GM23338 (cell line): Measurements from ENCODE around the gene NDEL1. TPM values are rescaled to one million over a fixed set of nuclear protein-coding genes. Genes with fewer than 3 reads are reported as not detected.

Experiments used
- ATAC-seq: fragments of 200-7000 bp; cut with Tn5 transposase; 3 replicates; pipeline ENCODE4 v1.9.1; 2020
- DNase-seq: peaks from one replicate; pipeline ENCODE4 v3.0.0-alpha.2; 2015; ENCODE audit warnings: low spot score
- H2AFZ ChIP-seq: fragments of 200-600 bp; sonication (generic); 2 replicates; pipeline ENCODE4 v1.8.0; 2016; ENCODE audit warnings: antibody characterized with exemption, mild to moderate bottlenecking, moderate library complexity
- H3F3A ChIP-seq: fragments of 200-600 bp; sonication (generic); replicated peaks from 2 replicates; pipeline ENCODE4 v1.8.0; 2017; ENCODE audit warnings: antibody characterized with exemption, mixed run types, low read depth
- H3K27ac ChIP-seq: fragments of 200-600 bp; sonication (generic); 2 replicates; pipeline ENCODE4 v1.6.1; 2016; ENCODE audit warnings: low read depth
- H3K27me3 ChIP-seq: fragments of 200-600 bp; sonication (generic); 2 replicates; pipeline ENCODE4 v1.8.0; 2016; ENCODE audit warnings: mild to moderate bottlenecking, mixed run types, moderate library complexity; ENCODE audit not compliant: insufficient read depth
- H3K36me3 ChIP-seq: fragments of 200-600 bp; sonication (generic); 2 replicates; pipeline ENCODE4 v1.8.0; 2016; ENCODE audit warnings: mild to moderate bottlenecking; ENCODE audit not compliant: insufficient read depth
- H3K4me1 ChIP-seq: fragments of 200-600 bp; sonication (generic); 2 replicates; pipeline ENCODE4 v1.8.0; 2016; ENCODE audit warnings: mild to moderate bottlenecking, moderate library complexity; ENCODE audit not compliant: insufficient read depth
- H3K4me2 ChIP-seq: fragments of 200-600 bp; sonication (generic); 2 replicates; pipeline ENCODE4 v1.7.1; 2017; ENCODE audit warnings: mixed run types
- H3K4me3 ChIP-seq: fragments of 200-600 bp; sonication (generic); 2 replicates; pipeline ENCODE4 v1.6.1; 2016; ENCODE audit warnings: mixed run types
- H3K79me2 ChIP-seq: fragments of 200-600 bp; sonication (generic); replicated peaks from 2 replicates; pipeline ENCODE4 v1.8.0; 2017; ENCODE audit warnings: mild to moderate bottlenecking; ENCODE audit not compliant: insufficient read depth
- H3K9me2 ChIP-seq: fragments of 200-600 bp; sonication (generic); 2 replicates; pipeline ENCODE4 v1.8.0; 2017; ENCODE audit not compliant: insufficient read depth
- H4K20me1 ChIP-seq: fragments of 200-600 bp; sonication (generic); replicated peaks from 2 replicates; pipeline ENCODE4 v1.8.0; 2017; ENCODE audit warnings: mild to moderate bottlenecking; ENCODE audit not compliant: insufficient read depth
- H3K27ac Mint-ChIP-seq: 2 replicates; pipeline ENCODE4 v1.8.0; 2020; ENCODE audit warnings: inconsistent platforms, mild to moderate bottlenecking, moderate library complexity, mixed read lengths
- H3K27me3 Mint-ChIP-seq: 3 replicates; pipeline ENCODE4 v1.8.0; 2022; ENCODE audit warnings: low read depth, mild to moderate bottlenecking, moderate library complexity, mixed read lengths, inconsistent platforms; ENCODE audit not compliant: insufficient read depth, poor library complexity
- H3K36me3 Mint-ChIP-seq: 3 replicates; pipeline ENCODE4 v1.8.0; 2021; ENCODE audit warnings: low read depth, mild to moderate bottlenecking, inconsistent platforms, moderate library complexity, mixed read lengths
- H3K4me1 Mint-ChIP-seq: 3 replicates; pipeline ENCODE4 v1.8.0; 2020; ENCODE audit warnings: mild to moderate bottlenecking, inconsistent platforms, mixed read lengths
- H3K4me3 Mint-ChIP-seq: 3 replicates; pipeline ENCODE4 v1.8.0; 2021; ENCODE audit warnings: moderate library complexity, mild to moderate bottlenecking, inconsistent platforms, mixed read lengths
- H3K9me3 Mint-ChIP-seq: 3 replicates; pipeline ENCODE4 v1.8.0; 2020; ENCODE audit warnings: moderate library complexity, mild to moderate bottlenecking, inconsistent platforms, mixed read lengths
- CREB1 ChIP-seq: fragments of 250-450 bp; sonication (Bioruptor Pico); IDR thresholded peaks from 2 replicates; pipeline ENCODE4 v1.5.0; 2020; ENCODE audit warnings: low read depth, mild to moderate bottlenecking, moderate library complexity
- EZH2 ChIP-seq: fragments of 200-600 bp; sonication (generic); IDR thresholded peaks from one replicate; pipeline ENCODE4 v1.8.0; 2017; ENCODE audit warnings: antibody characterized with exemption, mild to moderate bottlenecking, low read depth; ENCODE audit not compliant: unreplicated experiment
- EZH2phosphoT487 ChIP-seq: fragments of 200-600 bp; sonication (generic); IDR thresholded peaks from one replicate; pipeline ENCODE4 v1.8.1; 2018; ENCODE audit warnings: antibody characterized with exemption; ENCODE audit not compliant: unreplicated experiment
- JUNB ChIP-seq: IDR thresholded peaks from one replicate; pipeline ENCODE4 v1.6.1; 2016; ENCODE audit warnings: antibody characterized with exemption; ENCODE audit not compliant: unreplicated experiment
- NANOG ChIP-seq: IDR thresholded peaks from 2 replicates; pipeline ENCODE4 v1.6.1; 2016; ENCODE audit warnings: antibody characterized with exemption, borderline replicate concordance
- POLR2AphosphoS5 ChIP-seq: IDR thresholded peaks from 2 replicates; pipeline ENCODE4 v1.6.1; 2016; ENCODE audit warnings: antibody characterized with exemption, low read depth
- REST ChIP-seq: IDR thresholded peaks from one replicate; pipeline ENCODE4 v1.6.1; 2018; ENCODE audit warnings: antibody characterized with exemption; ENCODE audit not compliant: unreplicated experiment
- STAT1 ChIP-seq: IDR thresholded peaks from one replicate; pipeline ENCODE4 v1.6.1; 2016; ENCODE audit warnings: antibody characterized with exemption; ENCODE audit not compliant: unreplicated experiment
- ZNF114 ChIP-seq: fragments of 250-450 bp; sonication (Bioruptor Pico); IDR thresholded peaks from 2 replicates; pipeline ENCODE4 v1.5.0; 2020; ENCODE audit warnings: mild to moderate bottlenecking, moderate library complexity
- ZNF331 ChIP-seq: fragments of 250-450 bp; sonication (Bioruptor Pico); IDR thresholded peaks from 2 replicates; pipeline ENCODE4 v1.5.0; 2020; ENCODE audit warnings: low read depth, mild to moderate bottlenecking, moderate library complexity
- ZNF462 ChIP-seq: fragments of 250-450 bp; sonication (Bioruptor Pico); IDR thresholded peaks from 2 replicates; pipeline ENCODE4 v1.5.0; 2020; ENCODE audit warnings: mild to moderate bottlenecking, moderate library complexity
- polyA plus RNA-seq: library from polyadenylated mRNA; unstranded; fragments of >200 nt; fragmentation: Nextera tagmentation; extraction: Ambion mirVana; gene quantifications from 2 replicates; pipeline ENCODE4 v1.2.1, GENCODE V29; 2016
- total RNA-seq: library from RNA; depleted of rRNA; stranded (reverse); fragments of >200 nt; shearing (Covaris generic); gene quantifications from 2 replicates; pipeline ENCODE4 v1.2.3, GENCODE V29; 2014
- TF ChIP-seq, protein P1 (sequence below), 2 experiments: fragments of 200-600 bp in 1 of 2; sonication (generic) in 1 of 2; conservative IDR thresholded peaks; 2 replicates each; pipeline versions ENCODE4 v1.5.1 to v1.6.1; 2016 to 2017; ENCODE audit warnings: antibody characterized with exemption in 2 of 2, low read depth in 2 of 2, mild to moderate bottlenecking in 2 of 2, moderate library complexity in 1 of 2
- TF ChIP-seq, protein P2 (sequence below): IDR thresholded peaks from 2 replicates; pipeline ENCODE4 v1.6.1; 2016; ENCODE audit warnings: antibody characterized with exemption

Gene NDEL1
- total and polyA plus RNA-seq, 2 experiments from 2014 or later: 21.2 to 26.0 TPM

- Histone ChIP-seq H3K9me2 (no peaks in the 10 kb centered on the region), H2AFZ (no peak overlapping the region), H3K4me2 (no peak overlapping the region), H3K4me1 (no peaks in the 10 kb centered on the region), H4K20me1 (peaks cover 7% of the 10 kb centered on the region), H3K27me3 (no peaks in the 10 kb centered on the region), H3K36me3 (peaks cover 82% of the 10 kb centered on the region), H3K79me2 (no peaks in the 10 kb centered on the region; the same call in 1 of the 2 replicates), H3F3A (0 out of 2 replicates have a peak, but pooled peaks cover 3% of the 10 kb centered on the region), H3K27ac (no peak overlapping the region), H3K4me3 (no peak overlapping the region)
- Mint-ChIP-seq H3K27me3 (peaks cover 10% of the 10 kb centered on the region), H3K4me1 (no peaks in the 10 kb centered on the region), H3K36me3 (peaks cover 93% of the 10 kb centered on the region), H3K9me3 (no peaks in the 10 kb centered on the region), H3K4me3 (no peak overlapping the region), H3K27ac (no peak overlapping the region; the same call in 1 of the 2 replicates)
- no peak for DNase-seq
- ATAC-seq: no peak
- TF ChIP-seq REST: no peak
- TF ChIP-seq, protein P1, sequence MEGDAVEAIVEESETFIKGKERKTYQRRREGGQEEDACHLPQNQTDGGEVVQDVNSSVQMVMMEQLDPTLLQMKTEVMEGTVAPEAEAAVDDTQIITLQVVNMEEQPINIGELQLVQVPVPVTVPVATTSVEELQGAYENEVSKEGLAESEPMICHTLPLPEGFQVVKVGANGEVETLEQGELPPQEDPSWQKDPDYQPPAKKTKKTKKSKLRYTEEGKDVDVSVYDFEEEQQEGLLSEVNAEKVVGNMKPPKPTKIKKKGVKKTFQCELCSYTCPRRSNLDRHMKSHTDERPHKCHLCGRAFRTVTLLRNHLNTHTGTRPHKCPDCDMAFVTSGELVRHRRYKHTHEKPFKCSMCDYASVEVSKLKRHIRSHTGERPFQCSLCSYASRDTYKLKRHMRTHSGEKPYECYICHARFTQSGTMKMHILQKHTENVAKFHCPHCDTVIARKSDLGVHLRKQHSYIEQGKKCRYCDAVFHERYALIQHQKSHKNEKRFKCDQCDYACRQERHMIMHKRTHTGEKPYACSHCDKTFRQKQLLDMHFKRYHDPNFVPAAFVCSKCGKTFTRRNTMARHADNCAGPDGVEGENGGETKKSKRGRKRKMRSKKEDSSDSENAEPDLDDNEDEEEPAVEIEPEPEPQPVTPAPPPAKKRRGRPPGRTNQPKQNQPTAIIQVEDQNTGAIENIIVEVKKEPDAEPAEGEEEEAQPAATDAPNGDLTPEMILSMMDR (conservative IDR thresholded peaks at IDR 0.05; ENCODE audit: low read depth in 2 of 2): no peak
- TF ChIP-seq JUNB: no peak
- TF ChIP-seq POLR2AphosphoS5: no peak
- TF ChIP-seq, protein P2, sequence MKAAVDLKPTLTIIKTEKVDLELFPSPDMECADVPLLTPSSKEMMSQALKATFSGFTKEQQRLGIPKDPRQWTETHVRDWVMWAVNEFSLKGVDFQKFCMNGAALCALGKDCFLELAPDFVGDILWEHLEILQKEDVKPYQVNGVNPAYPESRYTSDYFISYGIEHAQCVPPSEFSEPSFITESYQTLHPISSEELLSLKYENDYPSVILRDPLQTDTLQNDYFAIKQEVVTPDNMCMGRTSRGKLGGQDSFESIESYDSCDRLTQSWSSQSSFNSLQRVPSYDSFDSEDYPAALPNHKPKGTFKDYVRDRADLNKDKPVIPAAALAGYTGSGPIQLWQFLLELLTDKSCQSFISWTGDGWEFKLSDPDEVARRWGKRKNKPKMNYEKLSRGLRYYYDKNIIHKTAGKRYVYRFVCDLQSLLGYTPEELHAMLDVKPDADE: no peak
- no peak for TF ChIP-seq EZH2
- TF ChIP-seq NANOG: no peak
- TF ChIP-seq ZNF114 (CRISPR knock-in tag): no peak
- TF ChIP-seq STAT1: no peak
- TF ChIP-seq ZNF331 (CRISPR knock-in tag): no peak
- no peak for TF ChIP-seq EZH2phosphoT487
- no peak for TF ChIP-seq CREB1
- TF ChIP-seq ZNF462 (CRISPR knock-in tag): no peak
Observed at GRCh38 chr17:8488901-8489300, 53.2 kb downstream of the NDEL1 start.
